Ovary (tissue), 3 donors: ENCODE results near the gene GRK2.

Experiments
- POLR2A ChIP-seq: fragments of 450-650 bp; IDR thresholded peaks from one replicate; pipeline ENCODE4 v1.6.1; 2017; ENCODE audit warnings: antibody characterized with exemption, mild to moderate bottlenecking, moderate library complexity
- TF ChIP-seq, protein P1 (sequence below), 3 donors: fragments of 450-650 bp in 2 of 3; fragments of 200-600 bp in 1 of 3; IDR thresholded peaks; one replicate each; pipeline versions ENCODE4 v1.5.1 to v1.8.0; 2016 to 2022; ENCODE audit warnings: antibody characterized with exemption in 3 of 3, mild to moderate bottlenecking in 1 of 3
- donor health status: DM: no; HTN: no; CAD: no.

DNA sequence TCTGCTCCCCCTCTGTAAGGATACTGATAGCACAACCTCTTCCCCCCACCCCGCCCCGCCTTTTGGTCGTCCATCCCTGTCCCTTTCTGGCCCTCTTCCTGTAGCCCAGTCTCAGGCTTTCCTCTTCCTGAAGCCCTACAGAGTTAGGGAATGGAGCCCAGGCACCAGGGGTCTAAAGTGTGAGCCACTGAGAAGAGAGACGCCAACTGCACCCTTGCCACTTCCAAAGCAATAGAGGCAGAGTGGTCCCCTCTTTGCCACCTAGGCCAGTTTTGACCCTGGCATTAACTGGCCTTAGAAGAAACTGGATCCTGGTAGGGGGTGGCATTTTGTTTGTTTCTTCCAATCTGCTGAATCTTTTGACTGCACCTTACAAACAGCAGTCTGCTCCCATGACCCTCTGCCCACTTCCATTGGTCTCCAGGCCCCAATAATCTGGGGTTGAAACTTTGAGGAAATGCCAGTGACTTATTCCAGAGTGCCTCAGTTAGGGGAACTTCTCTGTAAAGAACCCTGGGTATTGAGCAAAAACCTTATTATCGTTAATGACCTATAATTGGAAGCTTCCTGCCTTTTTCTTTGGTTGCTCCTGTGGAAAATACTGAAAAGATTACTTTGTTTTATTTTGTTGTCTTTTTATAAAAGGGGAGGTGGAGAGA is 9.7 kb upstream of the GRK2 start:
- TF ChIP-seq POLR2A, result no peak
- TF ChIP-seq, protein P1, sequence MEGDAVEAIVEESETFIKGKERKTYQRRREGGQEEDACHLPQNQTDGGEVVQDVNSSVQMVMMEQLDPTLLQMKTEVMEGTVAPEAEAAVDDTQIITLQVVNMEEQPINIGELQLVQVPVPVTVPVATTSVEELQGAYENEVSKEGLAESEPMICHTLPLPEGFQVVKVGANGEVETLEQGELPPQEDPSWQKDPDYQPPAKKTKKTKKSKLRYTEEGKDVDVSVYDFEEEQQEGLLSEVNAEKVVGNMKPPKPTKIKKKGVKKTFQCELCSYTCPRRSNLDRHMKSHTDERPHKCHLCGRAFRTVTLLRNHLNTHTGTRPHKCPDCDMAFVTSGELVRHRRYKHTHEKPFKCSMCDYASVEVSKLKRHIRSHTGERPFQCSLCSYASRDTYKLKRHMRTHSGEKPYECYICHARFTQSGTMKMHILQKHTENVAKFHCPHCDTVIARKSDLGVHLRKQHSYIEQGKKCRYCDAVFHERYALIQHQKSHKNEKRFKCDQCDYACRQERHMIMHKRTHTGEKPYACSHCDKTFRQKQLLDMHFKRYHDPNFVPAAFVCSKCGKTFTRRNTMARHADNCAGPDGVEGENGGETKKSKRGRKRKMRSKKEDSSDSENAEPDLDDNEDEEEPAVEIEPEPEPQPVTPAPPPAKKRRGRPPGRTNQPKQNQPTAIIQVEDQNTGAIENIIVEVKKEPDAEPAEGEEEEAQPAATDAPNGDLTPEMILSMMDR (IDR thresholded peaks at IDR 0.05), result no peak
